ENCODE data around the gene MOSMO. TPM values are rescaled to one million over a fixed set of nuclear protein-coding genes. Genes with fewer than 3 reads are reported as not detected.

Gene MOSMO
- total RNA-seq, 2 donors from 2014 or later = 19.6 to 21.0 TPM

- Histone ChIP-seq H3K9me3 (no peaks in the 10 kb centered on the region), H3K4me3 (no peak overlapping the region), H3K27me3 (replicated peaks; ENCODE audit: insufficient read depth) (no peaks in the 10 kb centered on the region), H3K36me3 (no peaks in the 10 kb centered on the region), H3K27ac (no peak overlapping the region), H3K4me1 (replicated peaks) (no peaks in the 10 kb centered on the region)
- intact Hi-C loops (cut with DNase I) = no loop called here
- 83% methylated on average over 10 of the region's 10 CpGs for WGBS
- TF ChIP-seq, protein P1, sequence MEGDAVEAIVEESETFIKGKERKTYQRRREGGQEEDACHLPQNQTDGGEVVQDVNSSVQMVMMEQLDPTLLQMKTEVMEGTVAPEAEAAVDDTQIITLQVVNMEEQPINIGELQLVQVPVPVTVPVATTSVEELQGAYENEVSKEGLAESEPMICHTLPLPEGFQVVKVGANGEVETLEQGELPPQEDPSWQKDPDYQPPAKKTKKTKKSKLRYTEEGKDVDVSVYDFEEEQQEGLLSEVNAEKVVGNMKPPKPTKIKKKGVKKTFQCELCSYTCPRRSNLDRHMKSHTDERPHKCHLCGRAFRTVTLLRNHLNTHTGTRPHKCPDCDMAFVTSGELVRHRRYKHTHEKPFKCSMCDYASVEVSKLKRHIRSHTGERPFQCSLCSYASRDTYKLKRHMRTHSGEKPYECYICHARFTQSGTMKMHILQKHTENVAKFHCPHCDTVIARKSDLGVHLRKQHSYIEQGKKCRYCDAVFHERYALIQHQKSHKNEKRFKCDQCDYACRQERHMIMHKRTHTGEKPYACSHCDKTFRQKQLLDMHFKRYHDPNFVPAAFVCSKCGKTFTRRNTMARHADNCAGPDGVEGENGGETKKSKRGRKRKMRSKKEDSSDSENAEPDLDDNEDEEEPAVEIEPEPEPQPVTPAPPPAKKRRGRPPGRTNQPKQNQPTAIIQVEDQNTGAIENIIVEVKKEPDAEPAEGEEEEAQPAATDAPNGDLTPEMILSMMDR (IDR thresholded peaks at IDR 0.05) = no peak
- TF ChIP-seq POLR2A (IDR thresholded peaks at IDR 0.05) (no peak), POLR2AphosphoS5 (IDR thresholded peaks at IDR 0.05) (no peak)
- no peak for DNase-seq (ENCODE audit: low spot score)
Observed at GRCh38 chr16:22132801-22133200, 124.9 kb downstream of the MOSMO start.

Other genes starting within 250 kb of the MOSMO start
- 100 to 1,000 TPM in 1 of 2 donors, 10 to 100 TPM in 1; 27.8 to 108 TPM for gene NPIPB4, start 150.4 kb upstream of the MOSMO start, total RNA-seq
- gene UQCRC2, start 54.8 kb upstream of the MOSMO start, total RNA-seq = 100 to 1,000 TPM; 123 to 138 TPM
- gene PDZD9, start 7.0 kb upstream of the MOSMO start, total RNA-seq = under 1 TPM in 1 of 2 donors, not detected in 1; 0.85 TPM
- 1 to 10 TPM in 1 of 2 donors, under 1 TPM in 1; 0.41 to 2.5 TPM for gene VWA3A, start 84.4 kb downstream of the MOSMO start, total RNA-seq
- not detected for gene SDR42E2, start 154.4 kb downstream of the MOSMO start, total RNA-seq
- gene EEF2K, start 198.2 kb downstream of the MOSMO start, total RNA-seq = 10 to 100 TPM; 58.2 to 75.1 TPM

Data from prostate gland (tissue), 2 donors.